WTC11 (cell line): ENCODE data around the gene FYN. TPM values are rescaled to one million over a fixed set of nuclear protein-coding genes. Genes with fewer than 3 reads are reported as not detected.

Experiments
- ATAC-seq: fragments of 200-7000 bp; cut with Tn5 transposase; 2 replicates; pipeline ENCODE4 v1.10.0; 2021; ENCODE audit warnings: mild to moderate bottlenecking, moderate library complexity
- CTCF ChIA-PET: fragments of 300-600 bp; sonication (Branson Sonifier 250); formaldehyde crosslinking; loops from one replicate; lab custom pipeline; 2021; ENCODE audit warnings: antibody characterized with exemption; lab: Charles Lee
- POLR2A ChIA-PET: fragments of 350-600 bp; sonication (Branson Sonifier 250); formaldehyde crosslinking; loops from one replicate; lab custom pipeline; 2021; ENCODE audit warnings: antibody characterized with exemption; lab: Charles Lee
- DNase-seq: peaks from one replicate; pipeline ENCODE4 v3.0.0; 2021; ENCODE audit warnings: low spot score
- H3K27ac Mint-ChIP-seq: 2 replicates; pipeline ENCODE4 v1.8.0; 2021; ENCODE audit warnings: mixed read lengths
- H3K27me3 Mint-ChIP-seq: 2 replicates; pipeline ENCODE4 v1.8.0; 2021; ENCODE audit warnings: low read depth, mild to moderate bottlenecking, moderate library complexity, mixed read lengths
- H3K36me3 Mint-ChIP-seq: 2 replicates; pipeline ENCODE4 v1.8.0; 2021; ENCODE audit warnings: mixed read lengths
- H3K4me1 Mint-ChIP-seq: 2 replicates; pipeline ENCODE4 v1.8.0; 2022; ENCODE audit warnings: mixed read lengths
- H3K4me3 Mint-ChIP-seq: 2 replicates; pipeline ENCODE4 v1.8.0; 2021; ENCODE audit warnings: mild to moderate bottlenecking, moderate library complexity, mixed read lengths
- H3K9me3 Mint-ChIP-seq: 2 replicates; pipeline ENCODE4 v1.8.0; 2021; ENCODE audit warnings: mixed read lengths
- CBFB ChIP-seq: sonication (generic); formaldehyde crosslinking; IDR thresholded peaks from 2 replicates; pipeline ENCODE4 v1.8.1; 2022; ENCODE audit warnings: mild to moderate bottlenecking, low read depth, missing genetic modification reagents
- CREM ChIP-seq: sonication (generic); formaldehyde crosslinking; IDR thresholded peaks from 2 replicates; pipeline ENCODE4 v1.8.1; 2022; ENCODE audit warnings: mild to moderate bottlenecking, missing genetic modification reagents, moderate library complexity
- FOXK1 ChIP-seq: sonication (generic); formaldehyde crosslinking; IDR thresholded peaks from 2 replicates; pipeline ENCODE4 v1.8.0; 2022; ENCODE audit warnings: mild to moderate bottlenecking, moderate library complexity, missing genetic modification reagents
- GABPB1 ChIP-seq: sonication (generic); formaldehyde crosslinking; IDR thresholded peaks from 2 replicates; pipeline ENCODE4 v1.8.1; 2023; ENCODE audit warnings: mild to moderate bottlenecking, missing genetic modification reagents
- KAT7 ChIP-seq: sonication (generic); formaldehyde crosslinking; IDR thresholded peaks from 2 replicates; pipeline ENCODE4 v1.8.1; 2023; ENCODE audit warnings: missing genetic modification reagents, mild to moderate bottlenecking, borderline replicate concordance
- NFYB ChIP-seq: sonication (generic); formaldehyde crosslinking; conservative IDR thresholded peaks from 2 replicates; pipeline ENCODE4 v1.8.0; 2022; ENCODE audit warnings: low read depth, missing genetic modification reagents
- NR1H2 ChIP-seq: sonication (generic); formaldehyde crosslinking; IDR thresholded peaks from 2 replicates; pipeline ENCODE4 v1.9.0; 2021; ENCODE audit warnings: mild to moderate bottlenecking, moderate library complexity, missing genetic modification reagents
- OVOL2 ChIP-seq: fragments of 250-450 bp; sonication (Bioruptor Pico); IDR thresholded peaks from 2 replicates; pipeline ENCODE4 v1.9.0; 2021; ENCODE audit warnings: mild to moderate bottlenecking, borderline replicate concordance
- SMAD4 ChIP-seq: sonication (generic); formaldehyde crosslinking; IDR thresholded peaks from 2 replicates; pipeline ENCODE4 v1.8.0; 2022; ENCODE audit warnings: mild to moderate bottlenecking, missing genetic modification reagents
- ZNF396 ChIP-seq: fragments of 250-450 bp; sonication (Bioruptor Pico); IDR thresholded peaks from 2 replicates; pipeline ENCODE4 v1.8.0; 2021; ENCODE audit warnings: mild to moderate bottlenecking, moderate library complexity, borderline replicate concordance
- ZNF416 ChIP-seq: fragments of 250-450 bp; sonication (Bioruptor Pico); IDR thresholded peaks from 2 replicates; pipeline ENCODE4 v1.9.0; 2021; ENCODE audit warnings: mild to moderate bottlenecking, inconsistent platforms
- total RNA-seq: library from RNA; stranded (reverse); gene quantifications from 3 replicates; pipeline ENCODE4 v1.2.3, GENCODE V29; 2021
- TF ChIP-seq, protein P1 (sequence below): sonication (generic); formaldehyde crosslinking; IDR thresholded peaks from 2 replicates; pipeline ENCODE4 v1.8.0; 2023; ENCODE audit warnings: mild to moderate bottlenecking, missing genetic modification reagents
- TF ChIP-seq, protein P2 (sequence below): sonication (generic); formaldehyde crosslinking; IDR thresholded peaks from 2 replicates; pipeline ENCODE4 v1.8.1; 2022; ENCODE audit warnings: low read depth, missing genetic modification reagents, borderline replicate concordance
- TF ChIP-seq, protein P3 (sequence below): fragments of 250-450 bp; sonication (Bioruptor Pico); IDR thresholded peaks from 2 replicates; pipeline ENCODE4 v1.9.0; 2021; ENCODE audit warnings: mild to moderate bottlenecking
- TF ChIP-seq, protein P4 (sequence below): sonication (generic); formaldehyde crosslinking; IDR thresholded peaks from 2 replicates; pipeline ENCODE4 v1.8.1; 2023; ENCODE audit warnings: mild to moderate bottlenecking, missing genetic modification reagents
- TF ChIP-seq, protein P5 (sequence below): fragments of 250-450 bp; sonication (Bioruptor Pico); IDR thresholded peaks from 2 replicates; pipeline ENCODE4 v1.8.0; 2021; ENCODE audit warnings: mild to moderate bottlenecking
- TF ChIP-seq, protein P6 (sequence below): fragments of 250-450 bp; sonication (Bioruptor Pico); IDR thresholded peaks from 2 replicates; pipeline ENCODE4 v1.9.0; 2021; ENCODE audit warnings: moderate library complexity, mild to moderate bottlenecking, inconsistent platforms, borderline replicate concordance
- TF ChIP-seq, protein P7 (sequence below): sonication (generic); formaldehyde crosslinking; IDR thresholded peaks from 2 replicates; pipeline ENCODE4 v1.8.1; 2023; ENCODE audit warnings: mild to moderate bottlenecking, missing genetic modification reagents, borderline replicate concordance
- TF ChIP-seq, protein P8 (sequence below): sonication (generic); formaldehyde crosslinking; IDR thresholded peaks from 2 replicates; pipeline ENCODE4 v1.8.0; 2022; ENCODE audit warnings: mild to moderate bottlenecking, missing genetic modification reagents

Gene FYN
- total RNA-seq, 1 experiment from 2014 or later: 63.9 TPM

DNA sequence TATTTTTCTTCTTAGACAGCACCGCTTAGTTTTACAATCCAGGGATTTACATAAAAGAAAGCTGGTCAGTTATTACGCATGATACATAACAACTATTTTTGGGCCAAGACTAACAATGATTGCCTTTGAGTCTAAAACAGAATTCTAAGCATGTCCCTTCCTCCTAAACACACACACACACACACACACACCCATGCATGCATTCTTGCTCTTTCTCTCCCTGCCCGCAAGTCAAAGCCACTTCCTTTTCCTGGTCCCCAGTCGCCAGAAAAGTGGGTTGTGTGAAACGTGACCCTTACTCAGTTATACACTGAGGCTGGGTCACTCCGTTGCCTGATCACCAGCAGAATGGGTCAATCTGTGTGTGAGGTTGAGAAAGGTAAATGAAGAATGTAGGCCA, 31.4 kb downstream of the FYN start:
- Mint-ChIP-seq H3K36me3 (no peaks in the 10 kb centered on the region), H3K4me3 (no peak overlapping the region), H3K4me1 (peaks cover 27% of the 10 kb centered on the region; the same call in 1 of the 2 replicates), H3K27ac (no peak overlapping the region), H3K9me3 (no peaks in the 10 kb centered on the region), H3K27me3 (no peaks in the 10 kb centered on the region; the same call in 1 of the 2 replicates)
- ATAC-seq: no peak
- CTCF ChIA-PET: no interaction called here
- TF ChIP-seq NFYB (CRISPR knock-in tag) (no peak), NR1H2 (no peak), CBFB (CRISPR knock-in tag) (no peak), OVOL2 (CRISPR knock-in tag) (no peak)
- TF ChIP-seq, protein P1, sequence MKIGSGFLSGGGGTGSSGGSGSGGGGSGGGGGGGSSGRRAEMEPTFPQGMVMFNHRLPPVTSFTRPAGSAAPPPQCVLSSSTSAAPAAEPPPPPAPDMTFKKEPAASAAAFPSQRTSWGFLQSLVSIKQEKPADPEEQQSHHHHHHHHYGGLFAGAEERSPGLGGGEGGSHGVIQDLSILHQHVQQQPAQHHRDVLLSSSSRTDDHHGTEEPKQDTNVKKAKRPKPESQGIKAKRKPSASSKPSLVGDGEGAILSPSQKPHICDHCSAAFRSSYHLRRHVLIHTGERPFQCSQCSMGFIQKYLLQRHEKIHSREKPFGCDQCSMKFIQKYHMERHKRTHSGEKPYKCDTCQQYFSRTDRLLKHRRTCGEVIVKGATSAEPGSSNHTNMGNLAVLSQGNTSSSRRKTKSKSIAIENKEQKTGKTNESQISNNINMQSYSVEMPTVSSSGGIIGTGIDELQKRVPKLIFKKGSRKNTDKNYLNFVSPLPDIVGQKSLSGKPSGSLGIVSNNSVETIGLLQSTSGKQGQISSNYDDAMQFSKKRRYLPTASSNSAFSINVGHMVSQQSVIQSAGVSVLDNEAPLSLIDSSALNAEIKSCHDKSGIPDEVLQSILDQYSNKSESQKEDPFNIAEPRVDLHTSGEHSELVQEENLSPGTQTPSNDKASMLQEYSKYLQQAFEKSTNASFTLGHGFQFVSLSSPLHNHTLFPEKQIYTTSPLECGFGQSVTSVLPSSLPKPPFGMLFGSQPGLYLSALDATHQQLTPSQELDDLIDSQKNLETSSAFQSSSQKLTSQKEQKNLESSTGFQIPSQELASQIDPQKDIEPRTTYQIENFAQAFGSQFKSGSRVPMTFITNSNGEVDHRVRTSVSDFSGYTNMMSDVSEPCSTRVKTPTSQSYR (CRISPR knock-in tag): no peak
- TF ChIP-seq, protein P2, sequence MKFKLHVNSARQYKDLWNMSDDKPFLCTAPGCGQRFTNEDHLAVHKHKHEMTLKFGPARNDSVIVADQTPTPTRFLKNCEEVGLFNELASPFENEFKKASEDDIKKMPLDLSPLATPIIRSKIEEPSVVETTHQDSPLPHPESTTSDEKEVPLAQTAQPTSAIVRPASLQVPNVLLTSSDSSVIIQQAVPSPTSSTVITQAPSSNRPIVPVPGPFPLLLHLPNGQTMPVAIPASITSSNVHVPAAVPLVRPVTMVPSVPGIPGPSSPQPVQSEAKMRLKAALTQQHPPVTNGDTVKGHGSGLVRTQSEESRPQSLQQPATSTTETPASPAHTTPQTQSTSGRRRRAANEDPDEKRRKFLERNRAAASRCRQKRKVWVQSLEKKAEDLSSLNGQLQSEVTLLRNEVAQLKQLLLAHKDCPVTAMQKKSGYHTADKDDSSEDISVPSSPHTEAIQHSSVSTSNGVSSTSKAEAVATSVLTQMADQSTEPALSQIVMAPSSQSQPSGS (CRISPR knock-in tag): no peak
- TF ChIP-seq, protein P3, sequence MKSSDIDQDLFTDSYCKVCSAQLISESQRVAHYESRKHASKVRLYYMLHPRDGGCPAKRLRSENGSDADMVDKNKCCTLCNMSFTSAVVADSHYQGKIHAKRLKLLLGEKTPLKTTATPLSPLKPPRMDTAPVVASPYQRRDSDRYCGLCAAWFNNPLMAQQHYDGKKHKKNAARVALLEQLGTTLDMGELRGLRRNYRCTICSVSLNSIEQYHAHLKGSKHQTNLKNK (CRISPR knock-in tag): no peak
- TF ChIP-seq, protein P4, sequence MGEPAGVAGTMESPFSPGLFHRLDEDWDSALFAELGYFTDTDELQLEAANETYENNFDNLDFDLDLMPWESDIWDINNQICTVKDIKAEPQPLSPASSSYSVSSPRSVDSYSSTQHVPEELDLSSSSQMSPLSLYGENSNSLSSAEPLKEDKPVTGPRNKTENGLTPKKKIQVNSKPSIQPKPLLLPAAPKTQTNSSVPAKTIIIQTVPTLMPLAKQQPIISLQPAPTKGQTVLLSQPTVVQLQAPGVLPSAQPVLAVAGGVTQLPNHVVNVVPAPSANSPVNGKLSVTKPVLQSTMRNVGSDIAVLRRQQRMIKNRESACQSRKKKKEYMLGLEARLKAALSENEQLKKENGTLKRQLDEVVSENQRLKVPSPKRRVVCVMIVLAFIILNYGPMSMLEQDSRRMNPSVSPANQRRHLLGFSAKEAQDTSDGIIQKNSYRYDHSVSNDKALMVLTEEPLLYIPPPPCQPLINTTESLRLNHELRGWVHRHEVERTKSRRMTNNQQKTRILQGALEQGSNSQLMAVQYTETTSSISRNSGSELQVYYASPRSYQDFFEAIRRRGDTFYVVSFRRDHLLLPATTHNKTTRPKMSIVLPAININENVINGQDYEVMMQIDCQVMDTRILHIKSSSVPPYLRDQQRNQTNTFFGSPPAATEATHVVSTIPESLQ (CRISPR knock-in tag): no peak
- no peak for DNase-seq
- POLR2A ChIA-PET: no interaction called here

DNA sequence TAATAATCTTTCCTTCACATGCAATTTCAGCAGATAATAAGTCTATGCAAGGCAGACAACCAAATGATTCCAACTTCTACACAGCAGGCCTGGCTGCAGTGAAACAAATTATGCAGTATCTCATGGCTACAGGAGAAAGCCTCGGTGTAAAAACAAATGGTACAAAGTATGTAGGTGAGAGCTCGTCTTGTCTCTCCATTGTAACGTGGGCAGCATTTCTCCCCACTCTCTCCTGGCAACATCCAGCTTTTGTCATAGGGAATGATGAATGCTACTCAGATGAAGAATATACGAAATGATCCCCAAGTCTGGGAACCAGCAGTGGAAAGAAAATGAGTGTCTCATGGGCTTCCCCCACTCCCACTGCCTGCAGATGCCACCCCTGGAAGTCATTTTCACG, 32.4 kb downstream of the FYN start:
- no peak for ATAC-seq
- POLR2A ChIA-PET: no interaction called here
- H3K4me1 Mint-ChIP-seq: peaks cover 21% of the 10 kb centered on the region
- no peak overlapping the region for H3K4me3 Mint-ChIP-seq
- no peak overlapping the region for H3K27ac Mint-ChIP-seq
- CTCF ChIA-PET: no interaction called here
- no peaks in the 10 kb centered on the region for H3K36me3 Mint-ChIP-seq
- no peak for DNase-seq
- no peaks in the 10 kb centered on the region for H3K27me3 Mint-ChIP-seq
- H3K9me3 Mint-ChIP-seq: no peaks in the 10 kb centered on the region
- TF ChIP-seq, protein P5, sequence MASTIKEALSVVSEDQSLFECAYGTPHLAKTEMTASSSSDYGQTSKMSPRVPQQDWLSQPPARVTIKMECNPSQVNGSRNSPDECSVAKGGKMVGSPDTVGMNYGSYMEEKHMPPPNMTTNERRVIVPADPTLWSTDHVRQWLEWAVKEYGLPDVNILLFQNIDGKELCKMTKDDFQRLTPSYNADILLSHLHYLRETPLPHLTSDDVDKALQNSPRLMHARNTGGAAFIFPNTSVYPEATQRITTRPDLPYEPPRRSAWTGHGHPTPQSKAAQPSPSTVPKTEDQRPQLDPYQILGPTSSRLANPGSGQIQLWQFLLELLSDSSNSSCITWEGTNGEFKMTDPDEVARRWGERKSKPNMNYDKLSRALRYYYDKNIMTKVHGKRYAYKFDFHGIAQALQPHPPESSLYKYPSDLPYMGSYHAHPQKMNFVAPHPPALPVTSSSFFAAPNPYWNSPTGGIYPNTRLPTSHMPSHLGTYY (CRISPR knock-in tag): no peak
- no peak for TF ChIP-seq SMAD4 (CRISPR knock-in tag)
- TF ChIP-seq ZNF416: no peak
- TF ChIP-seq, protein P6, sequence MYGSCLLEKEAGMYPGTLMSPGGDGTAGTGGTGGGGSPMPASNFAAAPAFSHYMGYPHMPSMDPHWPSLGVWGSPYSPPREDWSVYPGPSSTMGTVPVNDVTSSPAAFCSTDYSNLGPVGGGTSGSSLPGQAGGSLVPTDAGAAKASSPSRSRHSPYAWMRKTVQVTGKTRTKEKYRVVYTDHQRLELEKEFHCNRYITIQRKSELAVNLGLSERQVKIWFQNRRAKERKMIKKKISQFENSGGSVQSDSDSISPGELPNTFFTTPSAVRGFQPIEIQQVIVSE (CRISPR knock-in tag): no peak
- TF ChIP-seq KAT7 (CRISPR knock-in tag): no peak
- TF ChIP-seq, protein P1 (CRISPR knock-in tag): no peak
- TF ChIP-seq, protein P7, sequence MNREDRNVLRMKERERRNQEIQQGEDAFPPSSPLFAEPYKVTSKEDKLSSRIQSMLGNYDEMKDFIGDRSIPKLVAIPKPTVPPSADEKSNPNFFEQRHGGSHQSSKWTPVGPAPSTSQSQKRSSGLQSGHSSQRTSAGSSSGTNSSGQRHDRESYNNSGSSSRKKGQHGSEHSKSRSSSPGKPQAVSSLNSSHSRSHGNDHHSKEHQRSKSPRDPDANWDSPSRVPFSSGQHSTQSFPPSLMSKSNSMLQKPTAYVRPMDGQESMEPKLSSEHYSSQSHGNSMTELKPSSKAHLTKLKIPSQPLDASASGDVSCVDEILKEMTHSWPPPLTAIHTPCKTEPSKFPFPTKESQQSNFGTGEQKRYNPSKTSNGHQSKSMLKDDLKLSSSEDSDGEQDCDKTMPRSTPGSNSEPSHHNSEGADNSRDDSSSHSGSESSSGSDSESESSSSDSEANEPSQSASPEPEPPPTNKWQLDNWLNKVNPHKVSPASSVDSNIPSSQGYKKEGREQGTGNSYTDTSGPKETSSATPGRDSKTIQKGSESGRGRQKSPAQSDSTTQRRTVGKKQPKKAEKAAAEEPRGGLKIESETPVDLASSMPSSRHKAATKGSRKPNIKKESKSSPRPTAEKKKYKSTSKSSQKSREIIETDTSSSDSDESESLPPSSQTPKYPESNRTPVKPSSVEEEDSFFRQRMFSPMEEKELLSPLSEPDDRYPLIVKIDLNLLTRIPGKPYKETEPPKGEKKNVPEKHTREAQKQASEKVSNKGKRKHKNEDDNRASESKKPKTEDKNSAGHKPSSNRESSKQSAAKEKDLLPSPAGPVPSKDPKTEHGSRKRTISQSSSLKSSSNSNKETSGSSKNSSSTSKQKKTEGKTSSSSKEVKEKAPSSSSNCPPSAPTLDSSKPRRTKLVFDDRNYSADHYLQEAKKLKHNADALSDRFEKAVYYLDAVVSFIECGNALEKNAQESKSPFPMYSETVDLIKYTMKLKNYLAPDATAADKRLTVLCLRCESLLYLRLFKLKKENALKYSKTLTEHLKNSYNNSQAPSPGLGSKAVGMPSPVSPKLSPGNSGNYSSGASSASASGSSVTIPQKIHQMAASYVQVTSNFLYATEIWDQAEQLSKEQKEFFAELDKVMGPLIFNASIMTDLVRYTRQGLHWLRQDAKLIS: no peak
- no peak for TF ChIP-seq ZNF396 (CRISPR knock-in tag)
- TF ChIP-seq CREM (CRISPR knock-in tag): no peak
- TF ChIP-seq, protein P8, sequence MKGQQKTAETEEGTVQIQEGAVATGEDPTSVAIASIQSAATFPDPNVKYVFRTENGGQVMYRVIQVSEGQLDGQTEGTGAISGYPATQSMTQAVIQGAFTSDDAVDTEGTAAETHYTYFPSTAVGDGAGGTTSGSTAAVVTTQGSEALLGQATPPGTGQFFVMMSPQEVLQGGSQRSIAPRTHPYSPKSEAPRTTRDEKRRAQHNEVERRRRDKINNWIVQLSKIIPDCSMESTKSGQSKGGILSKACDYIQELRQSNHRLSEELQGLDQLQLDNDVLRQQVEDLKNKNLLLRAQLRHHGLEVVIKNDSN (CRISPR knock-in tag): no peak
- no peak for TF ChIP-seq FOXK1 (CRISPR knock-in tag)
- no peak for TF ChIP-seq GABPB1
